Small intestine (tissue), 7 donors: ENCODE data around the gene RBM28. TPM values are rescaled to one million over a fixed set of nuclear protein-coding genes. Genes with fewer than 3 reads are reported as not detected.

Experiments used
- DNase-seq, 2 donors: peaks; one replicate each; pipeline versions ENCODE4 v3.0.0 to v3.0.0-alpha.2; 2013
- FAIRE-seq: peaks from 2 replicates; lab custom pipeline; 2012; peaks lifted over from hg19 to GRCh38; lab: Jason Lieb, UNC
- H3K27ac ChIP-seq, 3 donors: one replicate each; pipeline ENCODE4 v1.5.1; 2013; ENCODE audit warnings: low read length in 2 of 3, mild to moderate bottlenecking in 2 of 3, control low read depth in 1 of 3, inconsistent platforms in 1 of 3, low read depth in 1 of 3, moderate library complexity in 1 of 3
- H3K27me3 ChIP-seq, 3 donors: one replicate each; pipeline ENCODE4 v1.6.1; 2013; ENCODE audit warnings: low read length in 3 of 3, inconsistent platforms in 1 of 3; ENCODE audit not compliant: control insufficient read depth in 3 of 3, insufficient read depth in 3 of 3
- H3K36me3 ChIP-seq, 3 donors: one replicate each; pipeline ENCODE4 v1.6.1; 2013; ENCODE audit warnings: low read length in 3 of 3, inconsistent platforms in 1 of 3, low read depth in 1 of 3, mild to moderate bottlenecking in 1 of 3, moderate library complexity in 1 of 3; ENCODE audit not compliant: control insufficient read depth in 3 of 3, insufficient read depth in 2 of 3
- H3K4me1 ChIP-seq, 3 donors: one replicate each; pipeline ENCODE4 v1.6.1; 2013; ENCODE audit warnings: low read length in 2 of 3, inconsistent platforms in 1 of 3, low read depth in 1 of 3, mild to moderate bottlenecking in 1 of 3, moderate library complexity in 1 of 3; ENCODE audit not compliant: control insufficient read depth in 3 of 3, insufficient read depth in 2 of 3
- H3K4me3 ChIP-seq, 3 donors: one replicate each; pipeline ENCODE4 v1.5.1; 2013; ENCODE audit warnings: low read length in 3 of 3, control low read depth in 1 of 3, inconsistent platforms in 1 of 3, low read depth in 1 of 3, mild to moderate bottlenecking in 1 of 3, moderate library complexity in 1 of 3
- H3K9me3 ChIP-seq, 2 donors: one replicate each; pipeline ENCODE4 v1.6.1; 2013; ENCODE audit warnings: low read depth in 1 of 2, low read length in 1 of 2; ENCODE audit not compliant: control insufficient read depth in 2 of 2, insufficient read depth in 1 of 2
- WGBS, 3 donors: extraction: QIAGEN DNeasy Blood & Tissue Kit; methylation state at CpG; one replicate each; pipeline ENCODE4 v1.1.7; 2013; 5-methylcytosine and 5-hydroxymethylcytosine counted together
- polyA plus RNA-seq, 4 donors: library from polyadenylated mRNA; stranded (reverse) in 3 of 4; unstranded in 1 of 4; fragments of 200-250 nt in 3 of 4; fragments of 120-200 nt in 1 of 4; gene quantifications; one replicate each; pipeline versions ENCODE4 v1.2.1 to v1.2.3, GENCODE V29; 2013
- donor health status: healthy with polysubstance abuse.
- donor health status: control.
- donor health status: control.
- donor health status: Bipolar disorder and iron deficiency.
- donor health status: healthy.

RBM28 gene
- polyA plus RNA-seq, 4 donors: 11.2 to 23.2 (median 14.6) TPM

GRCh38 chr7:128253701-128254100, 90.0 kb downstream of the RBM28 start:
- 90 to 92% (median 91%) methylated on average over 8 of the region's 8 CpGs for WGBS, 3 donors
- H3K27me3 ChIP-seq: peaks cover 0 to 7% (median 0%) of the 10 kb centered on the region in 3 donors
- no peak for FAIRE-seq
- no peak overlapping the region for H3K4me3 ChIP-seq
- no peaks in the 10 kb centered on the region for H3K4me1 ChIP-seq
- H3K27ac ChIP-seq: no peak overlapping the region
- H3K36me3 ChIP-seq: no peaks in the 10 kb centered on the region
- DNase-seq: no peak
- H3K9me3 ChIP-seq: peaks cover 0 to 5% of the 10 kb centered on the region in 2 donors

- DNase-seq (no peak), FAIRE-seq (no peak)
- Histone ChIP-seq H3K4me1 (no peaks in the 10 kb centered on the region), H3K9me3 (peaks cover 0 to 5% of the 10 kb centered on the region in 2 donors), H3K4me3 (no peak overlapping the region), H3K27me3 (peaks cover 0 to 7% (median 0%) of the 10 kb centered on the region in 3 donors), H3K36me3 (no peaks in the 10 kb centered on the region), H3K27ac (no peak overlapping the region)
- WGBS, 3 donors: 28 to 51% (median 46%) methylated on average over 4 of the region's 4 CpGs
Measured at GRCh38 chr7:128251337-128251736, 92.4 kb downstream of the RBM28 start.

Other genes with a start within 250 kb of the RBM28 start
- under 1 TPM in 1 of 4 donors, not detected in 3; 0.25 TPM for gene LEP, start 102.6 kb downstream of the RBM28 start, polyA plus RNA-seq
- gene PRRT4, start 17.8 kb upstream of the RBM28 start, polyA plus RNA-seq: 1 to 10 TPM in 1 of 4 donors, under 1 TPM in 1, not detected in 2; 0.49 to 1.3 TPM
- 10 to 100 TPM in 3 of 4 donors, 1 to 10 TPM in 1; 4.5 to 19.0 (median 10.9) TPM for gene IMPDH1, start 66.1 kb upstream of the RBM28 start, polyA plus RNA-seq
- gene HILPDA, start 112.0 kb upstream of the RBM28 start, polyA plus RNA-seq: 10 to 100 TPM in 2 of 4 donors, 1 to 10 TPM in 2; 1.8 to 19.1 (median 8.8) TPM
- 10 to 100 TPM in 2 of 4 donors, 1 to 10 TPM in 2; 7.4 to 21.3 (median 11.2) TPM for gene METTL2B, start 132.8 kb upstream of the RBM28 start, polyA plus RNA-seq